Immature natural killer cell (primary cell): ENCODE data around the gene TNNT2. TPM values are rescaled to one million over a fixed set of nuclear protein-coding genes. Genes with fewer than 3 reads are reported as not detected.

Experiments used
- DNase-seq, 3 donors: peaks; one replicate each; pipeline ENCODE4 v3.0.0; 2022; ENCODE audit warnings: mixed read lengths in 1 of 3
- H3K27ac Mint-ChIP-seq, 6 donors: one replicate each; pipeline ENCODE4 v1.8.0; 2020; ENCODE audit warnings: mixed read lengths in 6 of 6, mild to moderate bottlenecking in 5 of 6, inconsistent platforms in 4 of 6, moderate library complexity in 3 of 6
- H3K27me3 Mint-ChIP-seq, 3 donors: one replicate each; pipeline ENCODE4 v1.8.0; 2020 to 2021; ENCODE audit warnings: low read depth in 3 of 3, mild to moderate bottlenecking in 3 of 3, mixed read lengths in 3 of 3, moderate library complexity in 3 of 3, inconsistent platforms in 1 of 3
- H3K36me3 Mint-ChIP-seq, 3 donors: one replicate each; pipeline ENCODE4 v1.8.0; 2020; ENCODE audit warnings: mixed read lengths in 3 of 3, inconsistent platforms in 2 of 3, mild to moderate bottlenecking in 2 of 3
- H3K4me1 Mint-ChIP-seq, 2 donors: one replicate each; pipeline ENCODE4 v1.8.0; 2020; ENCODE audit warnings: inconsistent platforms in 2 of 2, mild to moderate bottlenecking in 2 of 2, mixed read lengths in 2 of 2, moderate library complexity in 1 of 2
- H3K4me3 Mint-ChIP-seq, 5 donors: one replicate each; pipeline ENCODE4 v1.8.0; 2020; ENCODE audit warnings: mild to moderate bottlenecking in 5 of 5, mixed read lengths in 5 of 5, inconsistent platforms in 3 of 5, moderate library complexity in 3 of 5
- H3K9me3 Mint-ChIP-seq, 6 donors: one replicate each; pipeline ENCODE4 v1.8.0; 2020; ENCODE audit warnings: mild to moderate bottlenecking in 6 of 6, mixed read lengths in 6 of 6, inconsistent platforms in 4 of 6, moderate library complexity in 3 of 6
- polyA plus RNA-seq, 3 donors: library from polyadenylated mRNA; unstranded; fragments of 300-500 nt; fragmentation: Illumina TruSeq; gene quantifications; one replicate each; pipeline ENCODE4 v1.2.3, GENCODE V29; 2021

TNNT2 gene
- polyA plus RNA-seq, 3 donors from 2014 or later = not detected

DNA sequence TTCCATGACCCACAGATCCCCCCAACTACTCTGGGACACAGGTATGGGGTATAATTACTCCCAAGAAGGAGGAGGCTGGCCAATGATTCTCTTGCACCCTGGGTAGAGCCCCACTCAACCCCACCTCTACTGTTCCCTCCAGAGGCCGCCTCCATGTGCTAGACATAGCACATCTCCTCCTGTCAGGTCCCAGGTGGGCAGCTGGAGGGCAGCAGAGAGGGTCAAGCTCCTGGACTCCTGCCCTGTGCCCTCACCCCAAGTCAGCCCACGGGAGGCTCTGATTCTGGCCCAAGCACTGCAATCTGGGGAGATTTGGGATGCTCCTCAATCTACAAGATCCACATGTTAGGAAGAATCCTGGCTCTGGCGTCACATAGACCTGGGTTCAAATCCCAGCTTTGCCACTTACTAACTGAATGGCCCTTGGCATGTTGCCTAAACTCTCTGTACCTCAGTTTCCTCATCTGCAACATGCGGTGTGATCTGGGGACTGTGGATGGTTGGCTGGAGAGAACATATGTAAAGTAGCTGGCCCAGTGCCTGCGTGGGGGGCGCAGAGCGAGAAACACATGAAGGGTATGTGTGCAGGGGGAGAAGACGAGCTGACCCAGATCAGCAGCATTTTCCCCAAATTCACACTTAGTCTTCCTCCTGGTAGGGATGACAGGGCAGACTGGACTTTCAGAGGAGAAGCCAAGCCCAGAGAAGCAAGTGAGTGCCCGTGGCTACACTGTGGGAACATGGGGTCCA is 23.2 kb downstream of the TNNT2 start:
- no peaks in the 10 kb centered on the region for H3K4me1 Mint-ChIP-seq
- H3K27me3 Mint-ChIP-seq = peaks cover 3 to 18% (median 4%) of the 10 kb centered on the region in 3 donors
- no peaks in the 10 kb centered on the region for H3K9me3 Mint-ChIP-seq
- no peak overlapping the region for H3K4me3 Mint-ChIP-seq
- no peaks in the 10 kb centered on the region for H3K36me3 Mint-ChIP-seq
- no peak overlapping the region for H3K27ac Mint-ChIP-seq
- DNase-seq = no peak

DNA sequence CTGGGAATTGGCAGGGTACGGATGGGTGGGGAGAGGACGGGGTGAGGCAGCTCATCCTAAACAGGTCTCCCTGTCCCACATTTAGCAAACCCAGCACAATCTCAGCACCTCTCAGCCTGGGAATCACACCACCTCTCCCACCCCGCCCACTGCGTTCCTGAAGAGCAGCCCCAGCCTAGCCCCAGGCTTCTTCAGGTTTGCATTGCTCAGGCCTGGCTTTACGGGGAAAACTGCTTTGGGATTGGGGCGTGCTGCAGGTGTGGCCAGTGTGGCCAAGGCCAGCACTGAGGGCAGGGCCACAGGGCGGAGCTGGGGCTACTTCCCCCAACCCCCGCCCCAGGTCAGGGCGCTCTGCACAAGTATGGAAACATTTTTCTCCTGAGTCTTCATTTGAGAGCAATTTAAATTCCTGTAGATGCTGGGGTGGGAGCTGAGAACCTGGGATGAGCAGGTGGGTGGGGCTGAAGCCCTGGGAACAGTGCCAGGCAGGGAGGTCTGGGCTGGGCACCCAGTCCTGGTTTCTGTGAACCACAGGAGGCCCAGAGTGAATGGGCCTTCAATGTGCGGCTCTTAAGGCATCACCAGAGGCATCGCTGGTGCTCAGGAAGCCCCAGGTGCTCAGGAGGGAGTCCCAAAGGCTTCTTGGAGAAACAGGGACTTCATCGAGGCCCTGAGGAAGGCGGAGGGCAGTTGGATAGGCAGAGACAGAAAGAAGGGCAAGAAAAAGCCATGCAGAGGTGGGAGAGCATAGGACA is 24.1 kb downstream of the TNNT2 start:
- no peak overlapping the region for H3K27ac Mint-ChIP-seq
- no peak overlapping the region for H3K4me3 Mint-ChIP-seq
- peaks cover 5 to 15% (median 6%) of the 10 kb centered on the region in 3 donors for H3K27me3 Mint-ChIP-seq
- DNase-seq = no peak
- H3K9me3 Mint-ChIP-seq = no peaks in the 10 kb centered on the region
- no peaks in the 10 kb centered on the region for H3K4me1 Mint-ChIP-seq
- no peaks in the 10 kb centered on the region for H3K36me3 Mint-ChIP-seq

DNA sequence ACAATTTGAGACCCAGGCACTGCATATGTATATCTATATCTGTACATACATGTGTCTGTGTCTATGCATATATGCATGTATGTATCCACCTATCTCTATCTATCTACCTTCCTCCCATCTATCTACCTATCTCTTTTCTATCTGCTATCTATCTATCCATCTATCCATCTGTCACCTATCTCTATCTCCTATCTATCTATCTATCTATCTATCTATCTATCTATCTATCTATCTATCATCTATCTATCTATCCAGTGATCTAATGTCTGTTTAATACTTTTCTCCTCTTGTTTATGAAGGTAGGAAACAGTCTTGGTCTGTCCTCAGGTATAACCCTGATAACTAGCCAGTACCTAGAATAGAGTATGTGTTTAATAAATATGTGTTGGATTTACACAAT is 25.9 kb downstream of the TNNT2 start:
- Mint-ChIP-seq H3K4me3 (no peak overlapping the region), H3K27ac (no peak overlapping the region), H3K27me3 (peaks cover 4 to 14% (median 6%) of the 10 kb centered on the region in 3 donors), H3K36me3 (no peaks in the 10 kb centered on the region), H3K4me1 (no peaks in the 10 kb centered on the region), H3K9me3 (no peaks in the 10 kb centered on the region)
- DNase-seq = no peak

DNA sequence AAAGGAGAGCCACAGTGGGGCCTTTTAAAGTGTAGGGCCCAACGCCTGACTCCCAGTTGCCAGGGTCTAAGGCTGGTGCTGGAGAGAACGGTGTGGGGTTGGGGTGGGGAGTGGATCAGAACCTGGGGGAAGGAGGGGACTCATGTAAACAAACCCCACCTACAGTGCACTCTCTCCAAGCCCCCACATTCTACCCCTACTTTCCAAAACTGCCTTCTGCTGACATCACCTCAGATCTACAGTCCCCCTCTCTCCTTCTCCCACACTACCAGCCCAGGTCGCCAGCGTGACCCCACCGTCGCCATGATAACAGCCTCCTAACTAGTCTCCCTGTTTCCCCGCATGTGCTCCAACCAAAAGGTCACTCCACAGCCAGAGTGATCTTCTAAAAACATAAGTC is 26.6 kb downstream of the TNNT2 start:
- Mint-ChIP-seq H3K27ac (no peak overlapping the region), H3K9me3 (no peaks in the 10 kb centered on the region), H3K4me1 (no peaks in the 10 kb centered on the region), H3K27me3 (peaks cover 4 to 14% (median 6%) of the 10 kb centered on the region in 3 donors), H3K4me3 (no peak overlapping the region), H3K36me3 (no peaks in the 10 kb centered on the region)
- DNase-seq = no peak

DNA sequence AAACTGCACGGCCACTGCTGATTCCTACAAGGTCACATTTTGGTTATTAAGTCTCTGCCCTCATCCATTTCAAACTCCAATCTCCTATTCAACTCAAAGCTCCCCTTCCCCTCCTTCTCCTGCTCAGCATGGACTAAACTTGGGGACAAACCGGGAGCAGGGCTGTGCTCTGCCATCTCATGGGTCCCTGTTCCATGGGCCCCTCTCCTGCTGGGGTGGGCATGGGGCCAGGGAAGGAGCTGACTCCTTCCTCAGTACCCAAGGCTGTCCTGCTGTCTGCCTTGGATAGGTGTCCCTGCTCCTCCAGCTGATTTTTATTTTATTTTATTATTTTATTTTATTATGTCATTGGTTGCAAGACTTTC is 27.1 kb downstream of the TNNT2 start:
- H3K27me3 Mint-ChIP-seq = peaks cover 4 to 14% (median 6%) of the 10 kb centered on the region in 3 donors
- no peak for DNase-seq
- H3K4me1 Mint-ChIP-seq = no peaks in the 10 kb centered on the region
- no peaks in the 10 kb centered on the region for H3K36me3 Mint-ChIP-seq
- no peaks in the 10 kb centered on the region for H3K9me3 Mint-ChIP-seq
- no peak overlapping the region for H3K4me3 Mint-ChIP-seq
- H3K27ac Mint-ChIP-seq = no peak overlapping the region

DNA sequence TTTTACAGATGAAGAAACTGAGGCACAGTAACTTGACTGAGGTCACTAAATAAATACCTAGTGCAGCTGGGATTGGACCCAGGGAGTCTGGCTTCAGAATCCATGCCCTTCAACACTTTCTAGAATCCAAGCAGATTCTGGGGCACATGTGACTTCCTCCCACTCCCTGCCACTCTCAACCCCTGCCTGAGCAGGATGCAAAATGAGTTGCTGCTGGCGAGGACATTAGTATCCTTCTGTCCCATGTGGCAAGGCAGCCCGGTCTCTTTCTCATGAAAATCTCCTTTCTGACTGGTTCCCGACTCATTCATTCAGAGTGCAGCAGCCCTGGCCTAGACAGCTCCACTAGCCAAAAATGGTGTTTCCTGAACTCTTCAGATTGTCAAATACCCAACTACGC is 28.4 kb downstream of the TNNT2 start:
- H3K36me3 Mint-ChIP-seq = no peaks in the 10 kb centered on the region
- DNase-seq = no peak
- H3K9me3 Mint-ChIP-seq = no peaks in the 10 kb centered on the region
- no peak overlapping the region for H3K4me3 Mint-ChIP-seq
- no peak overlapping the region for H3K27ac Mint-ChIP-seq
- peaks cover 4 to 15% (median 6%) of the 10 kb centered on the region in 3 donors for H3K27me3 Mint-ChIP-seq
- no peaks in the 10 kb centered on the region for H3K4me1 Mint-ChIP-seq

DNA sequence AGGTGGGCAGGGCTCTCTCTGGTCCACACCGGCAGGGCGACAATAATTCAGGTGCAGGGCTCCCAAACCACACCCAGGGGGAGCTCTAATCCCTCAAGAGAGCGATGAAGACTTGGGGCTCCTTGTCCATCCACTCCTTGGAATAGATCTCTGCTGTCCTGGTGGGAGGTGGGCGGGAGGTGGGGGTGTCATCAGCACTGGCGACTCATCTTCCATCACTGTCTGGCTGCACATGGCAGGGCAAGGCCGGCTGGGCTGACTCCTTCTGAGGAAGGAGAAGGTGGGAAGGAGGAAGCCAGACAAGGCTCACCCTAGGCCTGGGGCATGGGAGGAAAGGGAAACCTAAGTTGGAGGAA is 29.3 kb downstream of the TNNT2 start:
- DNase-seq = no peak

DNA sequence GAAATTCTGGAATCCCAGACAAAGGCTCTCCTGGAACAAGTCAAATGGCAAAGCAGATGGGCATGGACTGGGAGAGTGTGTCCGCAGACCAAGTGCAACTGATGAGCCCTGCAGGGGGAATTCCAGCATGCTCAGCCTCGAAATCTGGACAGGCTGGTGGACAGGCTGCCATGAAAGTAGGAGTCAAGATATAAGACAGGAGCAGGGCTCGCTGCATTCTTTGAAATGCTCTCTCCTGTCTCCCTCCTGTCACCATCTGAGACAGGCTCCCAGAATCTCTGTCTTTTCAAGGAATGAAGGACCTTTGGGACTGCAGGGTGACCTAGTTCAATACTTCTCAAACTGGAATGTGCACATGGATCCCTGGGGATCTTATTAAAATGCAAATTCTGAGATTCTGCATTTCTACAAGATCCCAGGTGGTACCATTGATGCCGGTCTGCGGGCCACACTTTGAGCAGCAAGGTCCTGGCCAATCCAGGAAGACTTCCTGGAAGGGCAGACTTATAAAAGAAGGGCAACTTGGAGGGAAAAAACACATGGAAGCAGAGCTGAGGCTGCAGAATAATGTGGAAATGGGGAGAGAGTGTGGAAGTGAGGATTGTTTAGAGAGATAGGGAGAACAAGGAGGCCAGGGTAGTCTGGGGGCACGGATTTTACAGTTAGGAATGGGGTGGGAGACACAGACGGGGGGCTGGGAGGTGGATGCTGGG is 29.8 kb downstream of the TNNT2 start:
- Mint-ChIP-seq H3K4me3 (no peak overlapping the region), H3K9me3 (no peaks in the 10 kb centered on the region), H3K27me3 (peaks cover 4 to 12% (median 6%) of the 10 kb centered on the region in 3 donors), H3K4me1 (no peaks in the 10 kb centered on the region), H3K36me3 (no peaks in the 10 kb centered on the region), H3K27ac (no peak overlapping the region)
- DNase-seq = no peak

More for the DNA sequence above, 29.3 kb downstream of the TNNT2 start:
- H3K27me3 Mint-ChIP-seq = peaks cover 4 to 12% (median 6%) of the 10 kb centered on the region in 3 donors
- no peaks in the 10 kb centered on the region for H3K36me3 Mint-ChIP-seq
- no peak overlapping the region for H3K4me3 Mint-ChIP-seq
- H3K9me3 Mint-ChIP-seq = no peaks in the 10 kb centered on the region
- no peak overlapping the region for H3K27ac Mint-ChIP-seq
- no peaks in the 10 kb centered on the region for H3K4me1 Mint-ChIP-seq

DNA sequence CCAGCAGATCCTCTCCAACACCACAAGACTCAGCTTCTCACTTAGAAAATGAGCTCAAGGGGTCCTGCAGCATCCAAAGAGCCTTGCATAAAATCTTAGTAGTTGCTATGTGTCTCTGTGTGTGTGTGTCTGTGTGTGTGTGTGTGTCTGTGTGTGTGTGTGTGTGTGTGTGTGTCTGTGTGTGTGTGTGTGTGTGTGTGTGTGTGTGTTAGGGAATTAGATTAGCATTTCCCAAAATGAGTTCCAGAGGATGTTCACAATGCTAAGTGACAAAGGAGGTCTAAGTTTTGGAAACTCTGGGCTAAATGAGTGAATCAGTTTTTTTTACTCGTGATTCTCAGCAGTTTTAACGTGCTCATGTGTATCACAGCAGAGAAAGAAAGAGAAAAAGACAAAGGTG is 30.5 kb downstream of the TNNT2 start:
- Mint-ChIP-seq H3K9me3 (no peaks in the 10 kb centered on the region), H3K4me3 (no peak overlapping the region), H3K27ac (no peak overlapping the region), H3K4me1 (no peaks in the 10 kb centered on the region), H3K27me3 (peaks cover 4 to 12% (median 6%) of the 10 kb centered on the region in 3 donors), H3K36me3 (no peaks in the 10 kb centered on the region)
- DNase-seq = no peak

DNA sequence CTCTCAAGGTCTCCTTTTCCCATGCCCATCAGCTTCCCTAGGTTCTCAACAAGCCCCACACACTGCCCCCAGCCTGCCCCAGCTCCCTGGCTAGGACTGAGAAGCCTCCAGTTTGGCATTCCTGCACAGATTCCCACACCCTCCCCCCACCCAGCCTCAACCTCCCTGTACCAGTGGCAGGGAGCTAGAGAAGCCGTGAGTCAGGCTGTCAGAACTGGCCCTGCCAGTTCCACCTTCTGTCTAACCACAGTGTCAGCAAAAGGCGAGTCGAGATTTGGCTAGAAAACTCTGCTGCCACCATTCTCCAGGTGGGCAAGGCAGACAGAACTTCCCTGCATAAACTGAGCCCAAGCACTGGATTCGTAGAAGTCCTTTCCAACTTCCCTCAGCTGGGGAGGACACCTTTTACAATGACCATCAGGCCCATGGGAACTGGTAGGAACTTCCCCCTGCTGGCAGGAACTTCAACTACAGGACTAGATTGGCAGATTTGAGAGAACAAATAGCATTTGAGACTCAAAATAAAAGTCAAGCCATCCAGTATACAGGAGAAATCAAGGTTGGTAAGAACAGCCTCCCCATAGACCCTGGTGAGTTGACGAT is 31.0 kb downstream of the TNNT2 start:
- Mint-ChIP-seq H3K36me3 (no peaks in the 10 kb centered on the region), H3K27ac (no peak overlapping the region), H3K4me3 (no peak overlapping the region), H3K27me3 (peaks cover 4 to 9% (median 6%) of the 10 kb centered on the region in 3 donors), H3K9me3 (no peaks in the 10 kb centered on the region), H3K4me1 (no peaks in the 10 kb centered on the region)
- no peak for DNase-seq

DNA sequence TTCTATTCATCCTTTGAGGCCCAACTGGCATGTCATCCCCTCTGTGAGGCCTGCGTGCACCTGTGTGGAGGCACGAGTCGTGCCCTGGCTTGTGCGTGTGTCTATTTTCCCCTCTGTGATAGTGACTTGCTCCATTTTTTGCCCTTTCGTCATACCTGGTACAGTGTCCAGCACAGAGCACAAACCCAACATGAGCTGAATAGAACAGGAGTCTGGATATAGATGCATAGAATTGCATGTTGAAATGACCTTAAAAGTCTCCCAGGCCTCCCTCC is 32.5 kb downstream of the TNNT2 start:
- Mint-ChIP-seq H3K36me3 (no peaks in the 10 kb centered on the region), H3K9me3 (no peaks in the 10 kb centered on the region), H3K27ac (no peak overlapping the region), H3K4me1 (no peaks in the 10 kb centered on the region), H3K27me3 (peaks cover 4 to 10% (median 5%) of the 10 kb centered on the region in 3 donors), H3K4me3 (no peak overlapping the region)
- no peak for DNase-seq

DNA sequence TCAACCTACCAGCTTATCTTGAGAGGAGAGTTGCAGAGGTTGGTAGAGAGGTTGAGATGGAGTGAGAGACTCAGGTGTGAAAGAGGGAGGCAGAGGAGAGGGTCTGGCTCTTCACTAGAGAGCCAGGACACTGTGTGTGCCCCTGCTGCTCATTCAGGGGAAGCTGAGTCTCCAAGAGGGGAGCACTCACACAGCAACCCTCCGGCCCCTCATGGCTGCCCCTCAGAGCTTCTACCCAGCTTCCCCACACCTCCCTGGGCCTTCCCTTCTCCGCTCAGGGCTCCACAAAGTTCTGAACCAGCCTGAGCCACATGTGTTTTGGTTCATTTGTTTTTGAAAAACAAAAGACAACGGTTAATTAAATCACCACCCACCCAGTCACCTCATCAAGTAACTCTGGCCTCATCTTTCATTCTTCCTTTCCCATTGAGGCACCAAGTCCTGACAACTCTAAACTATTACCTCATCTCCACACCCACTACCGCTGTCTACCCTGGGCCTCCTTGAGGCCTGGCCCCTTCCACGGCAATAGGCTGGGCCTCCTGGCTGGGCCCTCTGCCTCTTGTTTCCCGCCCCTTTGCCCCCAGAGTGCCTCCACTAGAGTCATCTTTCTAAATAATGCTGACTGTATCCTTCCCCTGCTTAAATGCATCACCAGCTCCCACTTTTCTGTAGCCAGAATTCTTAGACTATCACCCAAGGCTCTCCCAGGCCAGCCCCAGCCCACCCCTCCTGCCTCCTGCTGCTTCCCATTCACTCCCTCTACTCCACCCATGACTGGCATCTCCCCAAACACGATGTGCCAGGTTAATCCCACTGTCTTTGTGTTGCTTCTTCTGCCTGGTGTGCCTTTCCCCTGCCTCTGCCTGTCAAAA is 33.0 kb downstream of the TNNT2 start:
- no peak for DNase-seq
- Mint-ChIP-seq H3K9me3 (no peaks in the 10 kb centered on the region), H3K4me1 (no peaks in the 10 kb centered on the region), H3K4me3 (no peak overlapping the region), H3K27ac (no peak overlapping the region), H3K36me3 (no peaks in the 10 kb centered on the region), H3K27me3 (peaks cover 4 to 8% (median 6%) of the 10 kb centered on the region in 3 donors)

DNA sequence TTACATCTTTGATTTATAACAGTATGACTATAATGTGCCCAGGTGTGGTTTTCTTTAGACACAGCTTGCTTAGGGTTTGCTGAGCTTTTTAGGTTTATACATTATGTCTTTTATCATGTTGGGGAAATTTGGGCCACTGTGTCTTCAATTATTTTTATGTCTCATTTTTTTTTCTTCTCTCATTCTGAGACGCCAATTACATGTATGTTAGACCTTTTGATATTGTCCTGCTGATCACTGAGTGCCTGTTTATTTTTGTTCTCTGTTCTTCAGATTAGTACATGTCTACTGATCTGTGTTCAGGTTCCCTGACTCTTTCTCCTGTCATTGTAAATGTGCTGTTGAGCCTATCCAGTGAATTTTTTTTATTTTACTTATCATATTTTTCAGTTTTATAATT is 36.1 kb downstream of the TNNT2 start:
- no peak for DNase-seq
- Mint-ChIP-seq H3K36me3 (no peaks in the 10 kb centered on the region), H3K27me3 (peaks cover 1 to 9% (median 4%) of the 10 kb centered on the region in 3 donors), H3K9me3 (no peaks in the 10 kb centered on the region), H3K27ac (no peak overlapping the region), H3K4me1 (no peaks in the 10 kb centered on the region), H3K4me3 (no peak overlapping the region)
